GM12892 (cell line): ENCODE results near the gene TXNDC2.

Source experiments
- POLR2A ChIP-seq: IDR thresholded peaks from 2 replicates; pipeline ENCODE4 v1.6.1; 2011; ENCODE audit warnings: low read depth, low read length, control low read depth
- POLR2AphosphoS5 ChIP-seq: IDR thresholded peaks from 2 replicates; pipeline ENCODE4 v1.6.1; 2011; ENCODE audit warnings: low read depth, low read length, control low read depth

- TF ChIP-seq POLR2A: no peak
- no peak for TF ChIP-seq POLR2AphosphoS5
These were observed 39.6 kb downstream of the TXNDC2 start for GRCh38 chr18:9925369-9925768.
